ENCODE data around the gene FAM98C. TPM values are rescaled to one million over a fixed set of nuclear protein-coding genes. Genes with fewer than 3 reads are reported as not detected.

Gene FAM98C
- total and polyA plus RNA-seq, 4 donors: 4.2 to 8.5 (median 6.2) TPM

- no peak overlapping the region for H3K4me3 ChIP-seq (ENCODE audit: low read depth in 1 of 3, low read length in 3 of 3)
- no peak overlapping the region for H3K9ac ChIP-seq (ENCODE audit: low read depth in 1 of 2, low read length in 2 of 2)
- no peaks in the 10 kb centered on the region for H3K36me3 ChIP-seq (ENCODE audit: control insufficient read depth in 4 of 4, insufficient read depth in 3 of 4, low read depth in 1 of 4, low read length in 3 of 4)
- H3K27me3 ChIP-seq (ENCODE audit: control insufficient read depth in 4 of 4, insufficient read depth in 4 of 4, low read length in 3 of 4): no peaks in the 10 kb centered on the region
- no peak overlapping the region for H3K27ac ChIP-seq (ENCODE audit: low read depth in 1 of 2, low read length in 2 of 2)
- DNase-seq (ENCODE audit: low spot score): no peak
- no peaks in the 10 kb centered on the region for H3K9me3 ChIP-seq (ENCODE audit: control insufficient read depth in 4 of 4, low read length in 3 of 4)
- TF ChIP-seq FOXA2 (IDR thresholded peaks at IDR 0.05) (no peak), HNF4G (IDR thresholded peaks at IDR 0.05) (no peak)
- H3K4me1 ChIP-seq (ENCODE audit: control insufficient read depth in 4 of 4, insufficient read depth in 4 of 4, low read length in 3 of 4): peaks cover 0 to 5% (median under 1%) of the 10 kb centered on the region in 4 donors
- 83% methylated on average over 2 of the region's 2 CpGs for WGBS
Measured at GRCh38 chr19:38369584-38369983, 33.3 kb upstream of the FAM98C start.

GRCh38 chr19:38370299-38370698 is 32.6 kb upstream of the FAM98C start:
- WGBS: 73% methylated on average over 12 of the region's 12 CpGs
- H3K36me3 ChIP-seq (ENCODE audit: control insufficient read depth in 4 of 4, insufficient read depth in 3 of 4, low read depth in 1 of 4, low read length in 3 of 4): no peaks in the 10 kb centered on the region
- no peak overlapping the region for H3K4me3 ChIP-seq (ENCODE audit: low read depth in 1 of 3, low read length in 3 of 3)
- no peaks in the 10 kb centered on the region for H3K27me3 ChIP-seq (ENCODE audit: control insufficient read depth in 4 of 4, insufficient read depth in 4 of 4, low read length in 3 of 4)
- H3K9ac ChIP-seq (ENCODE audit: low read depth in 1 of 2, low read length in 2 of 2): no peak overlapping the region
- H3K27ac ChIP-seq (ENCODE audit: low read depth in 1 of 2, low read length in 2 of 2): no peak overlapping the region
- DNase-seq (ENCODE audit: low spot score): no peak
- TF ChIP-seq SP1 (IDR thresholded peaks at IDR 0.05) (no peak), GABPA (IDR thresholded peaks at IDR 0.05 in 1 of 2, conservative IDR thresholded peaks at IDR 0.05 in 1 of 2) (no peak), CTCF (IDR thresholded peaks at IDR 0.05; ENCODE audit: low read depth, low read length, missing input control) (no peak), EGR1 (IDR thresholded peaks at IDR 0.05; ENCODE audit: low read depth in 2 of 2) (no peak), FOXA1 (IDR thresholded peaks at IDR 0.05) (no peak), HNF4A (conservative IDR thresholded peaks at IDR 0.05) (no peak), RXRA (IDR thresholded peaks at IDR 0.05) (no peak), JUND (IDR thresholded peaks at IDR 0.05) (no peak), FOXA2 (IDR thresholded peaks at IDR 0.05) (no peak), HNF4G (IDR thresholded peaks at IDR 0.05) (no peak), YY1 (IDR thresholded peaks at IDR 0.05) (no peak), MAX (IDR thresholded peaks at IDR 0.05) (no peak), REST (IDR thresholded peaks at IDR 0.05) (no peak), ATF3 (IDR thresholded peaks at IDR 0.05) (no peak), NR2F2 (IDR thresholded peaks at IDR 0.05) (no peak), ZBTB33 (IDR thresholded peaks at IDR 0.05) (no peak), TAF1 (conservative IDR thresholded peaks at IDR 0.05) (no peak)
- no peaks in the 10 kb centered on the region for H3K9me3 ChIP-seq (ENCODE audit: control insufficient read depth in 4 of 4, low read length in 3 of 4)
- peaks cover under 1 to 9% (median 2%) of the 10 kb centered on the region in 4 donors for H3K4me1 ChIP-seq (ENCODE audit: control insufficient read depth in 4 of 4, insufficient read depth in 4 of 4, low read length in 3 of 4)
